Urinary bladder (tissue), 4 donors: ENCODE measurements around the gene MLNR. TPM values are rescaled to one million over a fixed set of nuclear protein-coding genes. Genes with fewer than 3 reads are reported as not detected.
A peak's percentile ranks its signal among the peaks of the same experiment; 100 is the strongest.

Experiments
- DNase-seq: peaks from one replicate; pipeline ENCODE4 v3.0.0-alpha.2; 2015; ENCODE audit errors: extremely low spot score
- H3K27ac ChIP-seq: one replicate; pipeline ENCODE4 v1.5.1; 2013; ENCODE audit warnings: low read depth, mild to moderate bottlenecking, moderate library complexity
- H3K36me3 ChIP-seq: one replicate; pipeline ENCODE4 v1.6.1; 2013; ENCODE audit warnings: mild to moderate bottlenecking, moderate library complexity; ENCODE audit not compliant: insufficient read depth
- H3K4me1 ChIP-seq: one replicate; pipeline ENCODE4 v1.6.1; 2013; ENCODE audit warnings: mild to moderate bottlenecking, moderate library complexity; ENCODE audit not compliant: insufficient read depth
- H3K4me3 ChIP-seq: one replicate; pipeline ENCODE4 v1.5.1; 2013; ENCODE audit warnings: low read depth, low read length
- WGBS: extraction: QIAGEN DNeasy Blood & Tissue Kit; methylation state at CpG from one replicate; pipeline ENCODE4 v1.1.7; 2013; 5-methylcytosine and 5-hydroxymethylcytosine counted together
- polyA plus RNA-seq: library from polyadenylated mRNA; stranded (reverse); fragments of 200-250 nt; gene quantifications from one replicate; pipeline ENCODE4 v1.2.3, GENCODE V29; 2013
- total RNA-seq: library from RNA; depleted of rRNA; stranded (reverse); fragments of >200 nt; gene quantifications from one replicate; pipeline ENCODE4 v1.2.3, GENCODE V29; 2014
- donor health status: healthy with polysubstance abuse.
- donor health status: healthy.

The MLNR gene, protein sequence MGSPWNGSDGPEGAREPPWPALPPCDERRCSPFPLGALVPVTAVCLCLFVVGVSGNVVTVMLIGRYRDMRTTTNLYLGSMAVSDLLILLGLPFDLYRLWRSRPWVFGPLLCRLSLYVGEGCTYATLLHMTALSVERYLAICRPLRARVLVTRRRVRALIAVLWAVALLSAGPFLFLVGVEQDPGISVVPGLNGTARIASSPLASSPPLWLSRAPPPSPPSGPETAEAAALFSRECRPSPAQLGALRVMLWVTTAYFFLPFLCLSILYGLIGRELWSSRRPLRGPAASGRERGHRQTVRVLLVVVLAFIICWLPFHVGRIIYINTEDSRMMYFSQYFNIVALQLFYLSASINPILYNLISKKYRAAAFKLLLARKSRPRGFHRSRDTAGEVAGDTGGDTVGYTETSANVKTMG
- not detected for total RNA-seq
- polyA plus RNA-seq = not detected

DNA sequence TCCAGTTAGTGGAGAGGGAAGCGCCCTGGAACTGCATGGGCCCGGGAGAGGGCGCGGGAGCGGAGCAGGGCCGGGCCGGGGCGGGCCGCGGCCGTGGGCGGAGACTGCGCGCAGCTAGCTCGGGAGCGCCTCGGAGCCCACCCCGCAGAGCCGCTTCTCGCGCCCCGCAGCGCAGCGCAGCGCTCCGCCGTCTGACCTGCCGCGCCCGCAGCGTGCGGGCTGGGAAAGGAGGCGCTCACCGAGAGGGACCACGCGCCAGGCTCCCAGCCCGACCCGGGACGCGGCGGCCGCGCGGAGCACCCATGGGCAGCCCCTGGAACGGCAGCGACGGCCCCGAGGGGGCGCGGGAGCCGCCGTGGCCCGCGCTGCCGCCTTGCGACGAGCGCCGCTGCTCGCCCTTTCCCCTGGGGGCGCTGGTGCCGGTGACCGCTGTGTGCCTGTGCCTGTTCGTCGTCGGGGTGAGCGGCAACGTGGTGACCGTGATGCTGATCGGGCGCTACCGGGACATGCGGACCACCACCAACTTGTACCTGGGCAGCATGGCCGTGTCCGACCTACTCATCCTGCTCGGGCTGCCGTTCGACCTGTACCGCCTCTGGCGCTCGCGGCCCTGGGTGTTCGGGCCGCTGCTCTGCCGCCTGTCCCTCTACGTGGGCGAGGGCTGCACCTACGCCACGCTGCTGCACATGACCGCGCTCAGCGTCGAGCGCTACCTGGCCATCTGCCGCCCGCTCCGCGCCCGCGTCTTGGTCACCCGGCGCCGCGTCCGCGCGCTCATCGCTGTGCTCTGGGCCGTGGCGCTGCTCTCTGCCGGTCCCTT, at the start of gene MLNR:
Gene MLNR (plus strand): TSS at position 303 of the 820 bp plus-strand sequence. CDS start 0 bp downstream, at position 303.
- H3K36me3 ChIP-seq = no peaks in the 10 kb centered on the region
- H3K4me3 ChIP-seq = peak within 1 kb of the TSS; percentile 42
- no peak within 1 kb of the TSS for H3K27ac ChIP-seq
- 1% methylated on average over 111 of the region's 111 CpGs for WGBS
- H3K4me1 ChIP-seq = no peaks in the 10 kb centered on the region
- DNase-seq = no peak

DNA sequence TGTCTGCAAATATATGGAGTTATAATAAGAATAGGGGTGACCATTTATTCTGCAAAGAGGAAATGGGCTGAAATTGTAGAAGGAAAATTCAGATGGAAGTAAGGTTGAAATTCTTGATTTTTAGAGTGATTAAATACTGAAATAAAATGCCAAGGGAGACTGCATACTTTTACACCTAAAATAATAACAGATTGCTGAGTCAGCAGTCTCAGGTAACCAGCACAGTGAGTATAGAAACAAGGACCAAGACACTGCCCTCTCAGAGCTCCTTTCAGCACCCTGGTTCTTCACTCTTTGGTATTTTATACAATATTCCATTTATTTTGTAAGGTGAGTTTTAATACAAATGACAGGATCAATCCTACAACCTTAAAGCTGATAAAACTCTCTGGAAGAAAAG, 48.8 kb upstream of the MLNR start:
- Histone ChIP-seq H3K4me1 (no peaks in the 10 kb centered on the region), H3K36me3 (peaks cover 4% of the 10 kb centered on the region), H3K27ac (no peak overlapping the region), H3K4me3 (no peak overlapping the region)
- DNase-seq = no peak

DNA sequence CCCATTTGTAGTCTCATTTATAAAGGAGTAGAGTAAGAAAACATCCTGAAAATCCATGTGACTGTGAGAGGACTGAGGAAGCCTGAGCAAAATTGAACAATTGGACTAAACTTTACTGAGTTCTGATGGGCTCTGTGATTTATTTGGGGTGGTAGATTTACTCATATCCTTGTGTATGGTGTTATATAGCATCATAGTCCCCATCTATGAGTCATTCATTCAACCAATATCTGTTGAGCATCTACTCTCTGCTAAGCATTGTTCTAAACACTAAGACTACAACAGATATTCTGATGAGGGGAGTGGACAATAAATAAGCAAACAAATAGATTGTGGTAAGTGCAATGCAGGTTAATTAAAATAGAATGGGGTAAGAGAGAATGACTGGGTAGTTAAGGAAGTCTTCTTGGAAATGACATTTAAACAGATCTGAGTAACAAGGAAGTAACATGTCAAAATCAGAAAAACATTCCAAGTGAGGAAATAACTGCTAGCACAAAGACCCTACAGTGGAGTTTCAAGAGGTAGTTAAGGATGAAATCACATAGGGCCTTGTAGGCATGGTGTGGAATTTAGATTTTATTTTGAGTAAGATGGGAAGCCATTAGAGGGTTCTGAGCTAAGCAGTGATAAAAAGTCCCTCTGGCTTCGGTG, 36.3 kb upstream of the MLNR start:
- H3K27ac ChIP-seq = no peak overlapping the region
- no peak overlapping the region for H3K4me3 ChIP-seq
- H3K36me3 ChIP-seq = peaks cover 11% of the 10 kb centered on the region
- 47% methylated on average over 1 of the region's 1 CpG for WGBS
- DNase-seq = no peak
- no peaks in the 10 kb centered on the region for H3K4me1 ChIP-seq

DNA sequence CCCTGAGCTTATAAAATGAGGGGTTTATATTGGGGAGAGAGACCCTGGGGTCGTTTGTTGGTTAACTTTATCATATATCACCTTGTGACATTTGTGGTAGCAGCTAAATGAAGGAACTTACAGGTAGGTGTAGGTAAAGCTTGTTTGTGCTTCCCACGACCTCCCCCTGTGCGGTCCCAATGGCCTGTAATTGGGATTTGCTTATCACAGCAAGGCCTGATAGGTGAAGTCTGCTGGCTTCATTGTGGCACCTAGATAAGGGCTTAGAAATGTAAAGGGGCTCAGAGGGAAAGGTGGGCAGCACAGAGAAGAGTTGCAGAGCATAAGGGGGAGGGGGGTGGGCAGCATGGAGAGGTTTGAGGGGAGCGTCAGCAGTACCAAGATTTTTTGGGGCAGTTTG, 35.5 kb upstream of the MLNR start:
- Histone ChIP-seq H3K36me3 (peaks cover 11% of the 10 kb centered on the region), H3K27ac (no peak overlapping the region), H3K4me1 (no peaks in the 10 kb centered on the region), H3K4me3 (no peak overlapping the region)
- WGBS = 73% methylated on average over 4 of the region's 4 CpGs
- no peak for DNase-seq

DNA sequence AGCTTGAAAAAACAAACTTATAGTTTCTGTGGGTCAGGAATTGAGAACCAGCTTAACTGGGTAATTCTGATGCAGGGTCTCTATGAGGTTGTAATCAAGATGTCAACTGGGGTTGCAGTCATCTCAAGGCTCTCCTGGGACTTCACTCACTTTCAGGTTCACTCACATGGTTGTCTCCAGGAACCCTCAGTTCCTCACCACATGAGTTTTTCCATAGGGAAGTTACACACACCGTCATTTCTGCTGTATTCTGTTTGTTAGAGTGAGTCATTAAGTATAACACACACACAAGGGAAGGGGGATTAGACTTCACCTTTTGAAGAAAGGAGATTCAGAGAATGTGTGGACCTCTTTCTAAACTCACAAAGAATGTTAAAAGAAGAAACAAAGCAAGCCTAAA, 34.9 kb upstream of the MLNR start:
- peaks cover 11% of the 10 kb centered on the region for H3K36me3 ChIP-seq
- no peaks in the 10 kb centered on the region for H3K4me1 ChIP-seq
- 61% methylated on average over 1 of the region's 1 CpG for WGBS
- H3K4me3 ChIP-seq = no peak overlapping the region
- DNase-seq = no peak
- H3K27ac ChIP-seq = no peak overlapping the region

DNA sequence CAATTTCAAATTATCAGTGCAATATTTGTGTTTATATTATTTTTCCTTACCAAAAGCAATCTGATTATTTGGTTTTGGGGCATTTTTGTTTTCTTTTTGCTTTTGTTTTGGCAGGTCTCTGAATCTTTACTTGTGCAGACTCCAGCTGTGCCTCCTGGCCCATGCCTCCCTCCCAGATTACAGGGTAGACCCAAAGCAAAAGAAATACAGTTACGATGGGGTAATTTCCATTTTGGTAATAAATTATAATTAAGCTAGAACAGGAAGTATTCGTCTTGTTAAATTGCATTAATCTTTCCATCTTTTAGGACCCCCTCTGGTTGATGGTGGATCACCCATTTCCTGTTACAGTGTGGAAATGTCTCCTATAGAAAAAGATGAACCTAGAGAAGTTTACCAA, 29.2 kb upstream of the MLNR start:
- WGBS = 89% methylated on average over 2 of the region's 2 CpGs
- DNase-seq = no peak
- Histone ChIP-seq H3K36me3 (peaks cover 8% of the 10 kb centered on the region), H3K4me1 (no peaks in the 10 kb centered on the region), H3K27ac (no peak overlapping the region), H3K4me3 (no peak overlapping the region)

DNA sequence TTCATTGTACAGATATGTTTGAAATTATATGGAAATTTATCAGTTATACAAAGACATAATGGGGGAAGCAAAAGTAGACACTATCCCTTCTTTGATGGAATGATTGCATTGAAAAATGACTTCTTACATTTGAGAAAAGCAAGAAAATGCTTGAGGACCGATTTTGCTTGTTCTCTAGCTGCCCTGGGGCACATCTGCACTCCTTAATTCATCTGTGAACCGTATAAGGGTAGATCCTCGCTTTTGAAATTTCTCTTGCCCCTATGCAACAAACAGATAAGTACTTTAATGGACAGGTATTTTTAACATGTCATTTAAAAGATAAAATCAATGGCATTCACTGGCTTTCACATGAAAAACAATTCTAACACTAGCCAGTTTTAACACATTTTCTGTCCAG, 13.5 kb upstream of the MLNR start:
- 92% methylated on average over 3 of the region's 3 CpGs for WGBS
- Histone ChIP-seq H3K36me3 (peaks cover 3% of the 10 kb centered on the region), H3K27ac (no peak overlapping the region), H3K4me1 (no peaks in the 10 kb centered on the region), H3K4me3 (no peak overlapping the region)
- no peak for DNase-seq

DNA sequence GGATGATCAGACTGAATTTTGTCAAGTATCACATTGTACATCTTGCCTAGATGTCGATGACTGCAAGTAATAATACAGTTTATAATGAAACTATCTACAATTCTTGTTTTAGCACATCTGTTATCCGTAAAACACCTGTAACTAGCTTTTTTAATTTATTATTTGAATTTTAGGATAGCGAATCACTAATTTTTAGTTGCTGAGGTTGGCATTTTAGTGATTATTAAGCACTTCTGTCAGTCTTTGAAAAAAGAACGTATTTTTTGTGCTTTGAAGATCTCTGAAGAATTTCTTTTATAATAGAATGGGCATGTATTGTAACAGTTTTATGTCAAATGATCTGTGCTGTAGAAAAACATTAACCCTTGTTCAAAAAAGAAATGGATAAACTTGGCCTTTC, 11.5 kb upstream of the MLNR start:
- no peaks in the 10 kb centered on the region for H3K4me1 ChIP-seq
- no peak for DNase-seq
- peaks cover 3% of the 10 kb centered on the region for H3K36me3 ChIP-seq
- no peak overlapping the region for H3K4me3 ChIP-seq
- WGBS = 97% methylated on average over 4 of the region's 4 CpGs
- H3K27ac ChIP-seq = no peak overlapping the region

DNA sequence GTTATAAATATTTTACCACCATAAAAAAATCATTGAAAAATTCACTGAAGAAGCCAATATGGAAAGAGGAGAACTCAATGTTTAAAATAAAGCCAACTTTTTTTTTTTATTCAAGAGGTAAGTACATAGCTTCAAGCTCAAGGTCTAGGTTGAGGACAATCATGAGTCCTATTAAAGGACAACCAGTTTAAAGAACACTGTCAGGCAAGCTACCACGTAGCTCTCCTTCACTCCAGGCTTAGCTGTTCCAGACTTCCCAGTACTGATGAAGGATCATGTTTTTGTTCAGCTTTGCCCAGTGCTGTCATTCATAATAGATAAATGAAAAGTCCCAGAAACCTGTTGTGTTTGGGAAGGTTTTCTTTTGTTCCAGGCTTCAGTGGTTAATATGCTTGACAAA, 10.0 kb upstream of the MLNR start:
- Histone ChIP-seq H3K4me3 (no peak overlapping the region), H3K36me3 (peaks cover 3% of the 10 kb centered on the region), H3K4me1 (no peaks in the 10 kb centered on the region), H3K27ac (no peak overlapping the region)
- no peak for DNase-seq
- WGBS = 82% methylated on average over 1 of the region's 1 CpG

DNA sequence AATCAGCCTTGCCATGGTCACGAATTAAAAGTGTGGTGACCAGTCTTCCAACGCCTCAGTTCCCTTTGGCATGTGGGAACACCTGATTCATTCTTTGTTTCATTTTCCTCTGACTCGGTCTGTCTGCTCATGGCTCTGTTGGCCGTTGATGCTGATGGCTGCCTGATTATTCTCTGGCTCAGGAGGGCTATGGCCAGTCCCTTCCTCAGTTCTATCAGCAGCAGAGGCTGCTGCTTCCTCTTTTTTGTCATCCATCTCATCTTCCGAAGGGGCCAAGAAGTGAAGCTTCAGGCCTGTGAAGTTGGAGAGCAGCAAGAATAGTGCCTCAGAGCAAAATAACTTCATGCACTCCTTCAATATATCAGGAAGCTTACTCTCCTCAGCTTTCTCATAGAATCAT, 9.5 kb upstream of the MLNR start:
- DNase-seq = no peak
- 93% methylated on average over 5 of the region's 5 CpGs for WGBS
- no peak overlapping the region for H3K27ac ChIP-seq
- no peaks in the 10 kb centered on the region for H3K4me1 ChIP-seq
- no peak overlapping the region for H3K4me3 ChIP-seq
- peaks cover 3% of the 10 kb centered on the region for H3K36me3 ChIP-seq

DNA sequence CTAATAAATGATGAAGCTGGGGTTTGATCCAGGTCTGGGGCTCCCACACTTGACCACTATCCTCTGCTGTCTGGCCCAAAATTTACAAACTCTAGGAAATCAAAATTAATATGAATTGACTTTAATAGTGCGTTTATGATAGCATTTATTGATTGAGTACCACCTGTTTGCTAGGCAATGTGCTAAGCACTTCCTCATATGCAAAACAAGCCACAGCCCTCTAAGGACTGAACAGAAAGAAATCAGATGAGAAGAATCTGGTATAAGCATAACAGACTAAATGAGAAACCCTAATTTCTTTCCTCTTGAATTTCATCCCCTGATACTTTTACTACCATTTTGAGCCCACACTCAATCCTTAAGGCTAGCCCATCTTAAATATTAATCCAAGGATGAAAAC, 6.6 kb upstream of the MLNR start:
- DNase-seq = no peak
- no peaks in the 10 kb centered on the region for H3K36me3 ChIP-seq
- no peak overlapping the region for H3K4me3 ChIP-seq
- no peak overlapping the region for H3K27ac ChIP-seq
- 94% methylated on average over 1 of the region's 1 CpG for WGBS
- no peaks in the 10 kb centered on the region for H3K4me1 ChIP-seq

DNA sequence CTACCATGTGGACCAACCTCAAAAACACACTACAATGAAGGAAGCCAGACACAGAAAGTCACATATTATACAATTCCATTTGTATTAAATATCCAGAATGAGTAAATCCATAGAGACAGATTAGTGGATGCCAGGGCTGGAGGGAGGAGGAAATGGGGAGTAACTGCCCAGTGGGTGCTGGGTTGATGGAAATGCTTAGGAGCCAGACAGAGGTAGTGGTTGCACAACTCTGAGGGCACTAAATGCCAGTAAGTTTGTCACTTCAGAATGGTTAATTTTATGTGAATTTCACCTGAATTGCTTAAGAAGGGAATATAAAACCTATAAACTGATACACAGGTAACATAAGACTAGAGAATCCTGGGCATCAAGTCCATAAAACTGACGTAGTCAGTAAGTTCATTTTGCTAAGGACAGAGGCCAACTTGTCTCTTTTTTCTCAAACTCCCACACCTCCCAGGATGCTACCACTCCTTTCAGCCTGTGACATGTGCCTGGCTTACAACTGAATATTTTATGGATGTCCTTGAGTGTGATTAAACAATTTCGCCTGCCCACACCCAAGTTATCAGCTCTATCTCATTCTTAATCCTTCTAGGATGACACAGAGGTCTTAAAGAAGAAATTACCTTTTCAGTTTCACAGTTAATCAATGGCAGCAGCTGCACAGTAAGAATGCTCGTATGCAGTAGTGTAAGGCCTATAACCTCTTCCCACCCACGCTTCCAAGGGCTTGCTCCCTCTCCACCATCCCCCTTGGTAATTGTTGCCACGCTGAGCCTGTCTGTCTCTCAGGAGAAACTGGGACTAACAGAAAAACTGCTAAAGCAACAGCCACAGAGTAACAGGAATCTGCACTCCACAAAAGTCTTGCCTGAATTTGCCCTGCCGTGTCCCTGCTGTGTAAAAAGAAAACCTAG, 5.9 kb upstream of the MLNR start:
- H3K27ac ChIP-seq = no peak overlapping the region
- DNase-seq = no peak
- WGBS = 52% methylated on average over 6 of the region's 6 CpGs

DNA sequence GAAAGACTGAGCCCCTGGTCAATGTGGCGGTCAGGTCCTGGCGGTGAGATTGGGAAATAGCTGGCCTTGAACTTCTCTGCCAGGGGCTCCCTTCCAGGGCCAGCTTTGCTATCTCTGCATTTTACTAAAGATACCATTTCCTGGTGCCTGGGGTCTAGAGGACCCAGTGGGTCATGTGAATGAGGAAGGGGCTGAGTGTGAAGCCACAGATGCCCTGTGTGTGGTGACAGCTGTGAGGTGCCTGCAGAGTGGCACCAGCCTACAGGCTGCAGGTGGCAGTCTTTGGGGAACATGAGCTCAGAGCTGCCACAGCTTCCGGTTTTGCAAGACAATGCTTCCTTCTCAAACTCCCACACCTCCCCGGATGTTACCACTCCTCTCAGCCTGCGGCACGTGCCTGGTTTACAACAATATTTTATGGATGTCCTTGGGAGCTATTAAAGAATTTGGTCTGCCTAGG, 5.2 kb upstream of the MLNR start:
- no peaks in the 10 kb centered on the region for H3K36me3 ChIP-seq
- H3K27ac ChIP-seq = no peak overlapping the region
- no peak for DNase-seq
- WGBS = 46% methylated on average over 6 of the region's 6 CpGs
- no peaks in the 10 kb centered on the region for H3K4me1 ChIP-seq
- H3K4me3 ChIP-seq = no peak overlapping the region

More for the DNA sequence above, 5.9 kb upstream of the MLNR start:
- H3K4me3 ChIP-seq = no peak overlapping the region
- no peaks in the 10 kb centered on the region for H3K4me1 ChIP-seq
- H3K36me3 ChIP-seq = no peaks in the 10 kb centered on the region
